ENCODE data around the gene ARHGEF19.

DNA sequence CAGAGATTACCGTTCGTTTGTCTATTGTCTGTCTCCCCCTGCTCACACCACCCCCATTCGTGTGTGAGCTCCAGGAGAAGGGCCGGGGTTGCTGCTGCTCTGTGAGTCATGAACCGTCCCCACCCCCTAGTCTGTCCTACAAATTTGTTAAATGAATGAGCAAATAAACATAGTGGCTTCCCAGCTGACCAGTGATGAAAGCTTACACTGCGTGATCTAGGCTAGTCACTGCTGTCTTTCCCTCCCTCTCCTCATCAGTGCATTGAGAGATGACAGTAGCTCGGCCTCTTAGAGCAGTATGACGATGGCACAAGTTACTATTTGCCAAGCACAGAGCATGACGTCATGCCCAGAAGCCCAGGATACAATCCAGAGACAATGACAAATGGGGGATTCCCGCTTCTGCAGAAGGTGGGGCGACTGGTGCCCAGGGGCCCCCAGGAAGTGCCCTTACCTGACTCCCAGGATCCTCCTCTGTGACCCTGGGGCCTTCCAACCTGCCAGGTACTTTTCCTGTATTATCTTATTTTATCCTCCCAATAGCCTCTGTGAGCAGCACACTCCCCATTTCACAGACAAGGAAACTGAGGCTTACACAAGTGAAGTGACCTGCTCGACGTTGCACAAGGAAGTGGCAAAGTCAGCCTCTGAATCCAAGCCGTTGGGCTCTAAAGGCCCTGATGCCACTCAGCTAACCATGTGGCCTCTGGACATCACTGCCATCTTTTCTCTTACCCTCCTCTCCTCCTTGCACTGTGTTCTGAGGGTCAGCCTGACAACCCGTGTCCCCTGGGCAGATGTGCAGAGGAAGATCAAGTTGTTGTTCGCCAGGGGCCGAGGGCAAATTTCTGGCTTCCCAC is 48.0 kb downstream of the ARHGEF19 start:
- TF ChIP-seq EZH2 (IDR thresholded peaks at IDR 0.05; ENCODE audit: low read length, unreplicated experiment) (no peak), EZH2phosphoT487 (IDR thresholded peaks at IDR 0.05; ENCODE audit: borderline replicate concordance, low read length) (no peak)
- TF ChIP-seq, protein P1, sequence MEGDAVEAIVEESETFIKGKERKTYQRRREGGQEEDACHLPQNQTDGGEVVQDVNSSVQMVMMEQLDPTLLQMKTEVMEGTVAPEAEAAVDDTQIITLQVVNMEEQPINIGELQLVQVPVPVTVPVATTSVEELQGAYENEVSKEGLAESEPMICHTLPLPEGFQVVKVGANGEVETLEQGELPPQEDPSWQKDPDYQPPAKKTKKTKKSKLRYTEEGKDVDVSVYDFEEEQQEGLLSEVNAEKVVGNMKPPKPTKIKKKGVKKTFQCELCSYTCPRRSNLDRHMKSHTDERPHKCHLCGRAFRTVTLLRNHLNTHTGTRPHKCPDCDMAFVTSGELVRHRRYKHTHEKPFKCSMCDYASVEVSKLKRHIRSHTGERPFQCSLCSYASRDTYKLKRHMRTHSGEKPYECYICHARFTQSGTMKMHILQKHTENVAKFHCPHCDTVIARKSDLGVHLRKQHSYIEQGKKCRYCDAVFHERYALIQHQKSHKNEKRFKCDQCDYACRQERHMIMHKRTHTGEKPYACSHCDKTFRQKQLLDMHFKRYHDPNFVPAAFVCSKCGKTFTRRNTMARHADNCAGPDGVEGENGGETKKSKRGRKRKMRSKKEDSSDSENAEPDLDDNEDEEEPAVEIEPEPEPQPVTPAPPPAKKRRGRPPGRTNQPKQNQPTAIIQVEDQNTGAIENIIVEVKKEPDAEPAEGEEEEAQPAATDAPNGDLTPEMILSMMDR (conservative IDR thresholded peaks at IDR 0.05; ENCODE audit: low read depth, low read length) = no peak
